ENCODE results near the gene PTPN3.

GRCh38 chr9:109328978-109329637 is 169.0 kb downstream of the PTPN3 start:
- TF ChIP-seq POLR2AphosphoS5 (IDR thresholded peaks at IDR 0.05; ENCODE audit: borderline replicate concordance, low read depth, low read length) (no peak), EZH2 (IDR thresholded peaks at IDR 0.05) (no peak)

Data from SK-N-MC (cell line).